ENCODE data around the gene DIPK2B. TPM values are rescaled to one million over a fixed set of nuclear protein-coding genes. Genes with fewer than 3 reads are reported as not detected.

DIPK2B gene
- total RNA-seq, 1 experiment from 2014 or later = not detected

GRCh38 chrX:45166781-45167180 lies 33.9 kb downstream of the DIPK2B start:
- Histone ChIP-seq H3K4me1 (ENCODE audit: insufficient read depth, low read length, poor library complexity, severe bottlenecking) (no peaks in the 10 kb centered on the region), H3K36me3 (ENCODE audit: insufficient read depth, low read length, poor library complexity, severe bottlenecking) (no peaks in the 10 kb centered on the region), H3K4me3 (ENCODE audit: low read depth, low read length, poor library complexity, severe bottlenecking) (no peak overlapping the region), H3K27ac (ENCODE audit: low read depth, low read length, poor library complexity, severe bottlenecking) (no peak overlapping the region), H3K9me3 (ENCODE audit: low read depth, low read length, poor library complexity, severe bottlenecking) (no peaks in the 10 kb centered on the region), H3K27me3 (replicated peaks; ENCODE audit: insufficient read depth, low read depth, low read length, poor library complexity) (no peaks in the 10 kb centered on the region)
- TF ChIP-seq CTCF (conservative IDR thresholded peaks at IDR 0.05; ENCODE audit: low read depth, low read length) = no peak
- no peak for TF ChIP-seq EZH2 (IDR thresholded peaks at IDR 0.05; ENCODE audit: borderline replicate concordance, low read depth, low read length, poor library complexity, severe bottlenecking)
- no peak for DNase-seq (ENCODE audit: low spot score)
- intact Hi-C loops (cut with micrococcal nuclease; ENCODE audit: unreplicated experiment) = no loop called here
- no TSS peak for BruUV-seq (replicated peaks)
- ChIA-PET CTCF (no interaction called here), POLR2A (ENCODE audit: low non-redundant PET) (no interaction called here)

- intact Hi-C loops (cut with micrococcal nuclease; ENCODE audit: unreplicated experiment) = no loop called here
- TF ChIP-seq CTCF (conservative IDR thresholded peaks at IDR 0.05; ENCODE audit: low read depth, low read length) (no peak), EZH2 (IDR thresholded peaks at IDR 0.05; ENCODE audit: borderline replicate concordance, low read depth, low read length, poor library complexity, severe bottlenecking) (no peak)
- Histone ChIP-seq H3K36me3 (ENCODE audit: insufficient read depth, low read length, poor library complexity, severe bottlenecking) (no peaks in the 10 kb centered on the region), H3K4me3 (ENCODE audit: low read depth, low read length, poor library complexity, severe bottlenecking) (no peak overlapping the region), H3K4me1 (ENCODE audit: insufficient read depth, low read length, poor library complexity, severe bottlenecking) (no peaks in the 10 kb centered on the region), H3K27me3 (replicated peaks; ENCODE audit: insufficient read depth, low read depth, low read length, poor library complexity) (no peaks in the 10 kb centered on the region), H3K27ac (ENCODE audit: low read depth, low read length, poor library complexity, severe bottlenecking) (no peak overlapping the region), H3K9me3 (ENCODE audit: low read depth, low read length, poor library complexity, severe bottlenecking) (peaks cover 6% of the 10 kb centered on the region)
- BruUV-seq (replicated peaks) = no TSS peak
- CTCF ChIA-PET = no interaction called here
- POLR2A ChIA-PET (ENCODE audit: low non-redundant PET) = no interaction called here
- DNase-seq (ENCODE audit: low spot score) = no peak
Measured at GRCh38 chrX:45165726-45166125, 35.0 kb downstream of the DIPK2B start.

GRCh38 chrX:45164995-45165394 lies 35.7 kb downstream of the DIPK2B start:
- ChIA-PET CTCF (no interaction called here), POLR2A (ENCODE audit: low non-redundant PET) (no interaction called here)

More at GRCh38 chrX:45164995-45165394, 35.7 kb downstream of the DIPK2B start:
- H3K4me3 ChIP-seq (ENCODE audit: low read depth, low read length, poor library complexity, severe bottlenecking) = no peak overlapping the region
- no peak for TF ChIP-seq EZH2 (IDR thresholded peaks at IDR 0.05; ENCODE audit: borderline replicate concordance, low read depth, low read length, poor library complexity, severe bottlenecking)
- no peak for TF ChIP-seq CTCF (conservative IDR thresholded peaks at IDR 0.05; ENCODE audit: low read depth, low read length)
- H3K4me1 ChIP-seq (ENCODE audit: insufficient read depth, low read length, poor library complexity, severe bottlenecking) = no peaks in the 10 kb centered on the region
- peaks cover 7% of the 10 kb centered on the region for H3K9me3 ChIP-seq (ENCODE audit: low read depth, low read length, poor library complexity, severe bottlenecking)
- no peak overlapping the region for H3K27ac ChIP-seq (ENCODE audit: low read depth, low read length, poor library complexity, severe bottlenecking)
- no peak for DNase-seq (ENCODE audit: low spot score)
- no TSS peak for BruUV-seq (replicated peaks)
- no peaks in the 10 kb centered on the region for H3K36me3 ChIP-seq (ENCODE audit: insufficient read depth, low read length, poor library complexity, severe bottlenecking)
- no peaks in the 10 kb centered on the region for H3K27me3 ChIP-seq (replicated peaks; ENCODE audit: insufficient read depth, low read depth, low read length, poor library complexity)
- intact Hi-C loops (cut with micrococcal nuclease; ENCODE audit: unreplicated experiment) = no loop called here

Measured in A673 (cell line).